Measurements from ENCODE around the gene CABLES2.
"Not testable (repeated sequence)": the region's sequence is repeated elsewhere in the genome, so short reads cannot be mapped to it uniquely, and the experiment has no call there.

Gene CABLES2

DNA sequence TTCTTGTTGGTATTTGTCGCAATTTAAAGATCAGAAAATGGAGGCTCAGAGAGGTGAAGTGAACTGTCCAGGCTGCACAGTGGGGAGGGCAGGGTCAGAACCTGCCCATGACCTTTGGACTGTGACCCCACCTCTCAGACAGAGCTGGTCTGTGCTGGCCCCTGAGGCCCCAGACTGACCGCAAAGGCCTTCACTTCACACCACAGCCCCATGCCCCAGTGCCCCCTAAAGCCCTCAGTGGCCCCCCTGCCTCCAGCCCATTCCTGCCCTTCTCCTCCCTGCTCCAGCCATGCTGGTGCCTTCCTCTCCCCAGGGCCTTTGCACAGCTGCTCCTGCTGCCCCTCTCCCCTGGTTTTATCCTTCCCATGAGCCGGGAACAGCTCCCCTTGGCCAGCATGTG is 29.6 kb upstream of the CABLES2 start:
- no peak for DNase-seq (ENCODE audit: low read depth in 2 of 2)

DNA sequence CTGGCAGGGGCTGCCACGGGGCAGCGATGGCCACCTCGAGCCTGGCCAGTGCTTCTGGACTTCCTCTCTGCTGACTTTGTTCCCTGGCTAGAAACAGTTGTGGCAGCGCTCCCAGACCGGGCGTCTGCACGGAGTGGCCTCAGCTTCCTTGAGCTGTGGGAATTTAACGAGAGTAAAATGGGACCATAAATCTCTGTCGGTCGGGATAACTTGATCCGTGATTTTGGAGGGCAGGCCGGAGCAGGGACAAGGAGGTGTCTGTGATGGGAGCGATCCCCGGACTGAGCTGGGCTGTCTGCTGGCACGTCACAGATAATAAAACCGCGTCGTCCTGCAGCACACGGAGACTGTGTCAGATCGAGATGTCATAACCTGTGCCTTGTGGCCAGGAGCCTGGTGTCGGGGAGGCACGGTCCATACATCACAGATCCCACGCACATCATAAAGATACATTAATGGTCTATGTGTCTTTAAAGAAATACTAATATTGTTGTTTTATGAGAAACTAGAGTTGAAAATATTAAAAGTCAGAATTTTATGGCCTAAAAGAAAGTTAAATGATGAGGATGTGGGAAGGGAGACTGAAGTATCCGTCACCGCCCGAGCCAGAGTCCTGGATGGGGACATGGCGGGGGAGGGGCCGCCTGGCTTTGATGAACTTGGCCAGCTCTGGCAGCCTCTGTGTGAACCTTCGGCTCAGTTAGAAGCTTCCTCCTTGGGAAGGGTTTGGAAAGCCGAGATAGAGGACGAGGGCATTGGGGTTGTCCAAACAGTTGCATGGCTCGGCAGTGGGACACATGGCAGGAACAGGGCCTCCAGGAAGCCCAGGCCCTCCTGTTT is 26.8 kb upstream of the CABLES2 start:
- DNase-seq (ENCODE audit: low read depth in 2 of 2), result no peak

DNA sequence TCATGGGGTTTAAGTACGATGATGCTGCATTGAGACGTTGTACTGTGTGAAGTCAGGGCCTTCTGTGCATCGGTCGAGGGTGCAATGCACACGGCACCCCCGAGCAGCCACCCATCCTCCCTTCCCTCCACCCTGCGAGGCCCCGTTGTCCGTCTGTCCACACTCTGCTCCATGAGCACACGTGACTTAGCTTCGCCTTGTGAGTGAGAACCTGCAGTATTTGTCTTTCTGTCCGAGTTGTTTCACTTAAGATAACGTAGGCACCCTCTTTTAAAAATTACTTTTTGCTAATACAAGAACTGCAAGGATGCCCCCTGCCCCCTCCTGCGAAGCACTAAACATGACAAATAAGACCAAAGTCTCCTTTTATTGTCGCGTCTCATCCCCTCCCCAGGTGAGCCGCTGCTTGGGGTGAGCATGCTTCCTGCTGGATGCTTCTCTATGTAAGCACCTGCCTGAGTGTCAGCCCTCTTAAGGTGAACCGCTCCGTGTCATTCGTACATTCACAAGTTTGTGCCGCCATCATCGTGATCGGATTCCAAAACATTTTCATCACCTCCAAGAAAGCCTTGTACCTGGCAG is 23.9 kb upstream of the CABLES2 start:
- no peak for DNase-seq (ENCODE audit: low read depth in 2 of 2)

GRCh38 chr20:62430311-62430853 is 23.3 kb upstream of the CABLES2 start:
- no peak for DNase-seq (ENCODE audit: low read depth in 2 of 2)

GRCh38 chr20:62429455-62430310 is 22.6 kb upstream of the CABLES2 start:
- DNase-seq (ENCODE audit: low read depth in 2 of 2), result no peak

DNA sequence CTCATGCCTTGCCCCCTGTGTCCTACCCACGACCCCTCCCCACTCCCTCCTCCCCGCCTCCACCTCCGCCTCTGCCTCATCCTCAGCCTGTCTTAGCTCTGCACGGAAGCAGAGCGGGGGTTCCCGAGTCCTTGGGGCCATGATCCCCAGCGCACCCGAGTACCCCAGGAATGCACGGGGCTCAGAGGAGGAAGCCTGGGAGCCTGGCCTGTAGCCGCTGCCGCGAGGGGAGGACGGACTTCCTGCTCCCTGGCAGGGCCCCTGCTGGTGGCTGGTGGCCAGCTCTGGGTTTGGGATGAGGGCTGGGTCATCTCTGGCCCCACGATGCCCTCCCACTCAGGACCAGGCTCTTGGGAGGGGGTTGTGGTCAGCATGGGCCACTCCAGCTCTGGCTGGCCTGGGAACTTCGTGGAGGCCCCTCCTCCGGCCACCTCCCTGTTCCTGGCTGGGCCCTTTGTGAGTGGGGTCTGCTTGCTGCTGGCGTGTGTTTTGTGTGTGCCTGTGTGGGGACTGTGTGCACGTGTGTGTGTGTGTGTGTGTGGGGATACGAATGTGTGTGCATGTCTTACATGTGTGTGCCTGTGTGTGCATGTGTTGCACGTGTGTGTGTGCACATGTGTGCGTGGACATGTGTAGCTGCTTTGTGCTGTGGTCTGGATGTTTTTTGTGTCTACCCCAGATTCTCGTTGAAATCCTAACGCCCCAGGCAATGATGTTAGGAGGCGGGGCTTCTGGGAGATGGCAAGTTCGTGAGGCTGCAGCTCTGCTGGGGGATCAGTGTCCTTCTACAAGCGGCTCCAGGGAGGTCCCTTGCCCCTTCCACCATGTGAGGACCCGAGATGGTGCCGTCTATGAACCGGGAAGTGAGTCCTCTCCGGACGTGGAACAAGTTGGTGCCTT is 21.6 kb upstream of the CABLES2 start:
- DNase-seq (ENCODE audit: low read depth in 2 of 2), result no peak

- no peak for DNase-seq (ENCODE audit: low read depth in 2 of 2)
These were observed 20.9 kb upstream of the CABLES2 start for GRCh38 chr20:62428002-62428372.

DNA sequence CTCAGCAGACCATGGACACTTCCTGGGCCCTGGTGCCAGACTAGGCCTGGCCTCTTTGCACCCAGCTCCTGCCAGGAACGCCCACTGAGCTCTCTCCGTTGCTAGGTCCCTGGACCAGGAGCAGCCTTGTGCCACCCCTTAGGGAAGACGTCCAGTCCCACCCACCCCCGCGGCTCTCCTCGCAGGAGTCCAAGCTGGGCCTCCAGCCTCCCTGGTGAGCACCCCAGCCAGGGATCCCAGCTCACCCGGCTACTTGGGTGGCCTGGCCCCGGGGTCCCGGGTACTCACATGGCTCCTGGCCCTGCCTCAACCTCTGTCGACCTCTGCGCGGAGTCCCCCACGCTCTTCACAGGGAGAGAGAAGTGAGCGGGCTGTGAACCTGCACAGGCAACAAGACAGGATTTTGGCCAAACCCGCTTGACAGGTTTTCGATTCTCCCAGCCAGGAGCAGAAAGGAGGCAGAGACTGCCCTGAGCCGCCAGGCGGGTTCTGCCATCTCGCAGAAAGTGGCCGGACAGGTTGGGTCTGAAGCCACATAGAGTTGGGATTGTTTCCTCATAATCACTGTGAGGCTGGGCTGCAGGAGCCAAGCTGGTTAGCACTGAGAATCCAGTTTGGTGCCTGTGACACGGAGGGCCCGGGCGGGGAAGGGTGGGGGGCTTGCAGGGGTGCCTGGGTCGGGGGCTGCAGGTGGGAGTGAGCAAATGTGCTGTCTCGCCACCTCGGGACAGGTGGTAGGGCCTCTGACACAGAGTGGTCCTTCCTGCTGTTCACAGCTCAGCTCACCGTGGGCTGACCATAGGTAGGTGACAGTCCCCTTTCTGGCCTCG is 20.3 kb upstream of the CABLES2 start, which contains the start of gene RBBP8NL:
Gene RBBP8NL, minus strand, starts transcription at position 368 of the 830 bp plus-strand sequence. CDS start 7,892 bp downstream, outside the sequence.
- DNase-seq (ENCODE audit: low read depth in 2 of 2), result no peak

GRCh38 chr20:62426699-62427131 is 19.6 kb upstream of the CABLES2 start:
- DNase-seq (ENCODE audit: low read depth in 2 of 2), result no peak

- not testable (repeated sequence) for DNase-seq (ENCODE audit: low read depth in 2 of 2)
These were observed 18.9 kb upstream of the CABLES2 start for GRCh38 chr20:62426059-62426348.

GRCh38 chr20:62425281-62426058 is 18.4 kb upstream of the CABLES2 start:
- DNase-seq (ENCODE audit: low read depth in 2 of 2), result no peak

DNA sequence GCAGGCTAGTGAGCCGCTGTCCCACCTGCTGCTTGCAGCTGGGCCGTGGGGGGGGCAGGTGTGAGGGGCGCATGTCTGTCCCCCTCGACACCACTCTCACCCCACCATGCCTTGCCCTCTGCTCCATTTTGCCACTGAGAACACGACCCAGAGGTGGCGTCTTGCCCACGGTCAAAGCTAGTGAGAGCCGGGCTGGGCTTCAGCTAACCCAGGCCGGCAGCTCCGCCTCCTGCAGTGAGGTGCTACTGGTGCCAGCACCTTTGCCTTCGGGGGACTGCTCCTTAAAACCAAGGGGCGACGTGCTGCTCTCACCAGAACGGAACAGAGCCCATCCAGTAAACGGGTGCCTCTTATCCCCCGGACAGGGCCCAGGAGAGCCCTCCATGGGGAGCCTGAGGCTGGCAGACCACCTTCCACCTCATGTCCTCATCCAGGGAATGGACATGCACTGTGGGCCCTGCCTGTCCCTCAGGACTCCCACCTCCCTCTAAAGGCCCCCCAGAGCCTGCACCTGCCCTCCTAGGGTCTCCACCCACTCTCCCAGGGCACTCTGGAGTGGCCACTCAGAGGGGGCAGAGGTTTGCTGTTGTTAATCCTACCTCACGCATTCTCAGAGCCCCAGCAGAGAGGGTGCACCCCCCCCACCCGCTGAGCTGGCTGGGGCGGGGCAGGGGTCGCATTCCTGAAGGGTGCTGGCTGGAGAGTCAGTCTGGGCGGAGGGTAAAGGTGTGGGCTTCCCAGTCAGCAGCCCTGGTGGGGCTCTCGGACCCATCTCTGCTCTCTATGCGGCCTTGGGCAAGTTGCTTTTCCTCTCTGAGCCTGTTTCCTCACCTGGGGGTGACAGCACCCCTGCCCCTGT is 17.4 kb upstream of the CABLES2 start:
- DNase-seq (ENCODE audit: low read depth in 2 of 2), result no peak

- DNase-seq (ENCODE audit: low read depth in 2 of 2), result no peak
These were observed 16.2 kb upstream of the CABLES2 start for GRCh38 chr20:62423326-62423706.

GRCh38 chr20:62422636-62423325 is 15.7 kb upstream of the CABLES2 start:
- no peak for DNase-seq (ENCODE audit: low read depth in 2 of 2)

DNA sequence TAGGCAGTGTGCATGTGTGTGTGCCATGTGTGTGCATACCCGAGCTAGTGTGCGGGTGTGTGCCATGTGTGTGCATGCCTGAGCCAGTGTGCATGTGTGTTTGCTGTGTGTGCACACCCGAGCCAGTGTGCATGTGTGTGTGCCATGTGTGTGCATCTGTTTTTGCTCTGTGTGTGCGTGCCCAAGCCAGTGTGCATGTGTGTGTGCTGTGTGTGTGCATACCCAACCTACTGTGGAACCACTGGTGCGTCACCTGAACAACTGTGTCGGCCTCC is 14.6 kb upstream of the CABLES2 start:
- no peak for DNase-seq (ENCODE audit: low read depth in 2 of 2)

GRCh38 chr20:62420846-62421715 is 14.0 kb upstream of the CABLES2 start:
- DNase-seq (ENCODE audit: low read depth in 2 of 2), result no peak

DNA sequence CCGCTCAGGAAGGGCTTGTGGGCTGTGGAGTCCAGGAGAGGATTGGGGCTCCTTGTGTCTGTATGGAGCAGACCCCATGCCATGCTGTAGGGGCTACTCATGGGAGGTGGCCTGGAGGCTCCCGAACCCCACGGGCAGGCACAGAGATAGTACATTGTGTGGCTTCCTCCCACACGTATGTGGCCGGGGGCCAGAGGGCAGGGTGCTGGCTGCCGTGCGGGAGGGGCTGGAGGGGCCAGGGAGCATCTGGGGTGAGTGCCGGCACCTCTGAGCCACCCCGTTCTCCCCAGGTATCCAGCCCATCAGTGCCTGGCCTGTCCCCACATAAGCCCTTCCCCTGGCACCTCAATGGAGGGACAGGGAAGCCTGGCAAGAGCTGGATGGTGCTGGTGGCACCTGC is 12.7 kb upstream of the CABLES2 start:
- no peak for DNase-seq (ENCODE audit: low read depth in 2 of 2)
